Activated T-cell treated with anti-CD3 and anti-CD28 coated beads for 1 hour (primary cell): ENCODE results near the gene NT5DC3.

Experiments used
- DNase-seq: peaks from one replicate; pipeline ENCODE4 v3.0.0-alpha.2; 2020; ENCODE audit warnings: low read depth

Gene NT5DC3

DNA sequence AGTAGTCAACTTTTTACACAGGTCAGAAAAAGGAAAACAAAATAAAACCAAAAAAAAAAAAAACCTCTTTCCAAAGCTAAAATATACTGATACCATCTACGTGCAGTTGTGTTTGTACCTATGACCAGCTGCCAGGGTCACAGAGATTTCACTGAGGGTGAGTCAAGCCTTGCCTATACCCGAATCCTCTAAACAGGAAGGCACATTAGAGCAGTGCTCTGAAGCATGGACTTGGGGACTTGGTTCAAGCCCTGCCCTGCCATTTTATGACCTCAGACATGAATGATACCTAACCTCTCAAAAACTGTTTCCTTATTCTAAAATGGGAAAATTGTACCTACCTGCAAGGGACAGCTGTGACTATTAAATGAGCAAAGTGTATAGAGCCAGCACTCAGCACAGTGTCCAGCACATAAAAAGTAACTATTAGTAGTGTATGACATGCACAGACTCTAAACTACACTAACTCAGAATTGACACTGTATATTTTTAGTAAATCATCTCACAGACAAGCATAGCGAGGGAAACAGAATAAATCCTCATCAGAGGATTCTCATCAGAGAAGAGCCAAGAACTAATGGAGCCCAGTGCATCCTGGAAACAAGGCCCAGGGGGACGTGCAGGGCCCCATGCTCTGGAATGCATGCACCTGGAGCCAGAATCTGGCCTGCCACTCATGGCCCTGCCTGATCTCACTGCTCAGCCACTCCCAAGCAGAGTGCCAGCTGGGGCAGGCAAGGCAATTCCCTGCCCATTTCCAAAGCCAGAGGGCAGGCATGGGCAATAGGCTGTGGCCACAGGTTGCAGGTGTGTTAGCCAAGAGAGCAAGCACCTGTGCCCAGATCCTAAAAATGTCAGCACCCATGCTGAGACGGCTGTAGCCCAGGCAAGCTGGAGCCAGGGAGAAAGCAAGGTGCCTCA lies 57.0 kb downstream of the NT5DC3 start:
- DNase-seq, result no peak

- DNase-seq, result no peak
These were observed 58.6 kb downstream of the NT5DC3 start for GRCh38 chr12:103782399-103782798.

DNA sequence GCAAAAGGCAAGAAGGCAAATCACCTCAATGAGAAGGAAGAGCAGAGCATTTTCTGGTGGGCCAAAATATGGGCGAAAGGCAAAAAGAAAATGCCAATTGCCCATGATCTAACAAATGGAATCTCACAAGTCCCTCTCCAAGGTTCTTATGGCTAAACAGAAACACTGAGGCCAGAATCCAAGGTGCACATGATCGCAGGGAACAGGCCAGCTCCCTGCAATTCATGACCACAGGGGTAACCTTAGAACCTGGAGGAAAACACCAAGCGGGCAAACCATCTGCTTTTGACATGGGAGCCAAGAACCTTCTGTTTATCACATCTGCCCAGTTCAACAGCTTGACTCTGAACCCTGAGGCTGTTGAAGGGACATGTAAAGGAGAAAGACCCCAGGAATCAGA lies 60.0 kb downstream of the NT5DC3 start:
- DNase-seq, result no peak

- DNase-seq, result no peak
These were observed 61.0 kb downstream of the NT5DC3 start for GRCh38 chr12:103780093-103780440.

DNA sequence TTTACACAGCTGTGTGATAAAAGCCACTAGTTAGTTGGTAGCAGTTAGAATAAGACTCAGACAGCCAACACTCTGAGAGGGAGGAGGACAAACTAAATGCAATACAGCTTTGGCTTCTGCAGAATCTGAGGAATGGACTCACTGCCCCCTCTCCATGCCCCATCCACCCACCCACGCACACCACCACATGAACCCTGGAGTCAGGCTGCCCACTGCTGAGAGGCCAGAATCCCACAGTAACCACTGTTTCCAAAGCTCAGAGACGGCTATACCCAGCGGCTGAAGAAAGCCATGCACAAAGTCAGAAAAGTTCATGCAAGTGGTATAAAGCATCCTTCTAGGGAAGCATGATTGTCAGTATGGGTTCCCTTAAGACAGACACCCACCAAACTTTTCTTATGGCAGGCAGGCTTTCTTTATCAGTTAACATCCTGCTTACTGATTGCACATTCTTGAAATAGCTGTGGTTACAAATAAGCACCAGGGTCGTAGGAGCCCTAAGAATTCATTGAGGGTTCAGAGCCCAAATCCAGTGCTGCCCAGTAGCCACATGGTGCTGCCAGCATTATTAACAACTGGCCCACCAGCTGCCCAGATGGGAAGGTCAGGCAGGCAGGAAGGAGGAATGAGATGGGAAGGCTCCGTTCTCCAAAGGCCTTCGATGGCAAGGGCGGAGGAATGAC lies 61.5 kb downstream of the NT5DC3 start:
- DNase-seq, result no peak

DNA sequence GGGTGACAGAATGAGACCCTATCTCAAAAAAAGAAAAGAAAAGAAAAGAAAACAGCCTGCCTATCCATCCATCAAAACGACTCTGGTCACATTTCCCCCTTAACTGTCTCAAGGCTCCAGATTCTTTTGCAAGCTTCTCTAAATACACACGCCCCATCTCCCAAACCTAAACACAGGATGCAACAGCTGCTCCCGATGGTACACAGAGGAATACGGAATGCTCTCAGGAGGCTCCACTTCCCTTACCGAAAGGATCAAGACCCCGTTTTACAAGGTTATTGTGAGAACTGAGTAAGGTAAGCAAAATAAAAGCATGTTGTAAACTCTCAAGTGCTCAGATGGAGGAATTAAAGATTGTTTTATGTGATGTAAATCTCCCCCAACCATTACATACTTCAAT lies 62.3 kb downstream of the NT5DC3 start:
- DNase-seq, result no peak

DNA sequence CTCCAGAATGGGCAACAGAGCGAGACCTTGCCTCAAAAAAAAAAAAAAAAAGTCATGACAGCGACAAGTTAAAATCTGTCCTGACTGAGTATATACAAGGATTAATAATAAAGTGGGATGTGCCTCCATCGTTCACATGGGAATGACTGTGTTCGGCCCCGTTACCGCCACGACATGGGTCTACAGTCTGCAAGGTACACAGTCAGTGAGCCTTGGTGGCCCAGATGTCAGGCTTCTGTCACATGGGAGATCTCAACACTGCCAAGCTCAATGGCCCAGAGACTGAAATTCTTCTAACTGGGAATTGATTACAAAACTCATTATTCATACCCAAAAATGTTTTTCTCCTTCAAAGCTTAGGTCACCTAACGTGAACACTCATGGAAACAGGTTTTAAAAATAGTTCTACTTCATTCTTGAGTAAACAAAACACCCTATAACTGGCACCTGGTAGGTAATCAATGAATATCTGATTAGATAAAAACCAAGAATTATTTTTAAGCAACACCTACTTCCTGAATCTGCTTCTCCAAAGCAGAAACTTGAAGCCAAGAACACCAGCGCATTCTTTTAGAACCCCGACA lies 66.0 kb downstream of the NT5DC3 start:
- DNase-seq, result no peak

GRCh38 chr12:103773109-103773910 lies 67.7 kb downstream of the NT5DC3 start:
- DNase-seq, result no peak

GRCh38 chr12:103772367-103773108 lies 68.5 kb downstream of the NT5DC3 start:
- no peak for DNase-seq

DNA sequence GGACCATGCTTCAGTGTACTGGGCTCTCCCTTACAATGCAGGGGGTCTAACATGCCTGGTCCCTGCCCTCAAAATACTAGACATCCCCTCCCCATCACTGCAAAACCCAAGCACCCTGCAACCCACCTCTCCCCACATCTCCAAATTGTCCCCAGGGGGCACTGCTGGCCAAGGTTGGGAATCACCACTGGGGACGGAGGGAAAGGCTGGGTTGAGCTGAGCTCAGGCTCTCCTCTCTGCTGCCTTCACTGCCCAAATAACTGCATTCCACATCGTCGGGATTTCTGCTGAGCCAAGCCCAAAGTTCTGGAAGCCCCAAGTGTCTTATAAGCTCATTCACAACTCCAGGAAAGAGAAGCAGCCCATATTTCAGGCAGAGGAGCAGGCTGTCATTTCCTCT lies 69.6 kb downstream of the NT5DC3 start:
- no peak for DNase-seq

DNA sequence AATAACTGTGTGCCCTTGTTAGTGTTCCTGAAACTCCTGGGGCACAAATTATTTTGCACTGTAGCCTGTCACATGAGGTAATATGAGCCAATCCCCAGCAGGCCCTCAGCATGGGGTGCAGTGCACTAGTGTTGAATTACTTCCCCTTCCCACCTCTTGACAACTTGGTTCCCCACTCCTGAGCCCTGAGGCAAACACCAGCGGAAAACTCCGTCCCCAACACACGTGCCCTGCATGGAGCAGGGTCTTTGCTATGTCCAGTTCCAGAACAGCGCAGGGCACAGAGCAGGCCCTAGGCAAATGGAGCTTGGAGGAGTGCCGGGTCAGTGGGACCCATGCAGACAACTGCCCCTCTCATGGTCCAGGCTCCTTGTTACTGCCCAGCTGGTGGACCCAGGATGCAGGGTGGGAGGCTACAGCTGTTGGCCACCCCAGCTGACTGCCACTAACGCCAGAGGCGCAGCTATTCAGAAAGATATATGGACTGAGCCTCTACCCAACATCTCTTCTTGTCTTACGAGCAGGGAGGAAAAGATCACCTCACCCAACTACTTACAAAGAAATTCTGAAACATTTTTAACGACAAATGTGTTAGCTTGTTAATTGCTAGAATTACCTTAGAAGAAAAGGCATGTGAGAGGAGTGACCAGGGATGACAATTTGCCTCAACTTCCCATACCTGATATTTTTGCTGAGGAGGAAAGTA lies 71.6 kb downstream of the NT5DC3 start:
- DNase-seq, result no peak

DNA sequence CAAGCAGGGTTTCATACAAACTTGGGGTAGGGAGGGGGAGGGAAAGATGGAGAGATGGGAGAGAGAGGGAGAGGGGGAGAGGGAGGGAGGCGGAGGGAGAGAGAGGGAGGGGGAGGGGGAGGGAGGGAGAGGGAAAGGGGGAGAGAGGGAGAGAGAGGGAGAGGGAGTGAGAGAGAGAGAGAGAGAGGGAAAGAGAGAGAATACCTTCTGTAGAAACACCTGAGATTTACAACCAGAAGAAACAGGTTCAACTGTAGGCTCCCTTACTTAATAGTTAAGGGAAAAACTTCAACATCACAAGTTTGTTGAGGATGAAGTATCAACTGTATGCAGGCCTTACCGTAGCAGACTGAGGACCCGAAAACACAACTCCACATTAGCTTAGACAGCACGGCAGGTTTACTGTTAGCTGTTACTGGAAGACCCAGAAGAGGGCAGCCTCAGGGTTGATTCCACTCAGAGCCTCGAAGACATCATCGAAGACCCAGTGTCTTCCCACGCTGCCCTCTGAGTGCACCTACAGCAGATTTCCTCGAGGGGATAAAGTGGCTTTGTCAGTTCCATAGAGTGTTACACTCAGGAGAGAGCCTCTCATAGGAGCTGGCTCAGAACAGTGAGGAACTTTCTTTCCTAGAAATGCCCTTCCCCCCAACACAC lies 72.4 kb downstream of the NT5DC3 start:
- DNase-seq, result no peak

- DNase-seq, result no peak
These were observed 75.0 kb downstream of the NT5DC3 start for GRCh38 chr12:103766028-103766427.

DNA sequence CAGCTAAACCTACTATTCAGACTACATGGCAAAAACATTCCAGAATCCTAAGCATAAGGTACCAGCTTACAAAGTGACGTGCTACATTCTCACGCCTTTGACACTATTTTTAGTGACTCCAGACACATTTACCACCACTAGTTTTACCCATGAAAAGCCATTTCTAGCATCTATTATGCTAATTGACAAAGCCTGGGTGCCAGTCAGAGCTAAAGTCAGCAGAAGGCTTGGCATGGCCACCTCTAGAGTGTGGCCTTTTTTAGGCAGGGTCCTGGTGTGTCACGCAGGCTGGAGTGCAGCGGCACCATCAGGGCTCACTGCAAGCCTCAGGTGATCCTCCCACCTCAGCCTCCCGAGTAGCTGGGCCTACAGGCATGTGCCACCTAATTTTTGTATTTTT lies 75.7 kb downstream of the NT5DC3 start:
- no peak for DNase-seq

DNA sequence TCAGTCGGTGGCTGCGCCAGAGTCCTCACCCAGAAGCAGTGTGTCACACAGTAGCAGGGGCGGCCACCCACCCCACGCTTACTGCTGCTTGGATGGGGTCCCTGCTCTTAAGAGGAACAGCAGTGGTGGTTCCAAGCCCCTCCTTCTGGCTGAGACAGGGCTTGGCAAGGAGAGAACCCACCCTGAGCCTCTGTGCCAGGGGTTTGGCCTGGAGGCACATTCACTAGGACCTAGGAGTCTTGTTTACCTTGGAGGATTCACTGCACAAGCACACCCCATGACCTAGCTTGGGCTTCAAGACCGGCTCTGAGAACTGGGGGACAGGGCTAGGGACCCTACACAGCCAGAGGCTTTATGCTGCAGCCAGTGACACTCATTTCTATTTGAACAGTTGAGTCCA lies 78.6 kb downstream of the NT5DC3 start:
- DNase-seq, result no peak

- no peak for DNase-seq
These were observed 82.5 kb downstream of the NT5DC3 start for GRCh38 chr12:103758310-103759089.

- no peak for DNase-seq
These were observed 83.8 kb downstream of the NT5DC3 start for GRCh38 chr12:103757248-103757647.

DNA sequence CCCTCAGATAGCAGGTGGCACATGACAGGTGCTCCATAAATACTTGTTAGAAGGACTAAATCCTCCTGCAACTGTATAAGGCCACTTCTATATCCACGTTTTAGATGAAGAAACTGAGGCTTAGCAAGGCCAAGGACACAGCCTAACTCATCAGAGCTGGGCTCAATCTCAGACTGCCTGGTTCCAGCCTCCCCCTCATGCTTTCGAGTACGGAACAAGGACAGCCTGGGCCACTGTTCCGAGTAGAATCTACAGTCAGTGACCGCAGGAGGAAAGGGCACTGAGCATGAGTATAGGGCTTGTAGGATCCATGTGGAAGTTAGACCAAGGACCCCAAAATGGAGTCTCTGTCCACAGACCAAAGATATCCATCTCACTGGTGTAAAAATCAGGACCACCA lies 84.6 kb downstream of the NT5DC3 start:
- DNase-seq, result no peak

DNA sequence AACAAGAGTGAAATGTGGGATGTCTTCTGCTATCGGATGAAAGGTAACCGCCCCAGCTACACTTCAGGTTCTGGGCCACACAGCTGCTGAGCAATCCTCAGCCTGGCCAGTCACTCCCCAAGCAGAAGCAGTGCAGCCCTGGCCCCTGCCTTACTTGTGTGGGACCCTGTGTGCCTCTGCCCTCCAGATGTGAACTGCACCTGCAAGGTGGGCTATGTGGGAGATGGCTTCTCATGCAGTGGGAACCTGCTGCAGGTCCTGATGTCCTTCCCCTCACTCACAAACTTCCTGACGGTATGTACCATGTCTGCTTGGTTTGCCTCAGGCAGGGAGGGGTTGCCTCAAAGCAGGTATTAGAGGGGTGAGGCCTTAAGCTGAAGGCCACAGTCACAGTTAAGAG lies 85.6 kb downstream of the NT5DC3 start:
- DNase-seq, result no peak

DNA sequence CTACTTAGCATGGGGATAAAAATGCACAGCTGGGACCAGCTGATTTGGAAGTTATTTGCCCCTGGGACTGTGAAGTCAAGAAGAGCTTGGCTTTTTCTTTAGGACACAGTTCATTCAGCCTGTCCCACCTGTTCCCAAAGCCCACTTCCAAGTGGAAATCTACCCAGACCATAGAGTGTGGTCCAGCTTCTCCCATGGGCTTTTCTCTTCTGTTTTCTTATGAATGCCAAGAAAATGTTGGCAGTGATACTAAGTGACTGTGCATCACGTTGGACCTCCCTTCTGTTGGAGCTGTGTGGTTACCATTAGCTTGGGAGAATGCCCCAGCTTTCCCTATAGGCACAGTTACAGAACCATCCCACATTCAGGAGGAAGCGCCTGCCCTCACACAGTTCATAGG lies 89.4 kb downstream of the NT5DC3 start:
- DNase-seq, result no peak
